GM12892 (cell line): ENCODE measurements around the gene ZRANB3.

Experiments
- DNase-seq: peaks from one replicate; pipeline ENCODE4 v3.0.0; 2011; ENCODE audit not compliant: insufficient read length
- FAIRE-seq: peaks from 2 replicates; lab custom pipeline; 2011; peaks lifted over from hg19 to GRCh38; lab: Jason Lieb, UNC
- POLR2A ChIP-seq: IDR thresholded peaks from 2 replicates; pipeline ENCODE4 v1.6.1; 2011; ENCODE audit warnings: low read depth, low read length, control low read depth
- POLR2AphosphoS5 ChIP-seq: IDR thresholded peaks from 2 replicates; pipeline ENCODE4 v1.6.1; 2011; ENCODE audit warnings: low read depth, low read length, control low read depth
- TAF1 ChIP-seq: IDR thresholded peaks from 2 replicates; pipeline ENCODE4 v1.6.1; 2011; ENCODE audit warnings: low read depth, mild to moderate bottlenecking, control low read depth, low read length, borderline replicate concordance

Gene ZRANB3

GRCh38 chr2:135257383-135258090 lies 273.5 kb downstream of the ZRANB3 start:
- DNase-seq = no peak
- TF ChIP-seq POLR2AphosphoS5 = no peak
- TF ChIP-seq TAF1 = no peak
- no peak for TF ChIP-seq POLR2A
- FAIRE-seq = no peak

GRCh38 chr2:135256531-135257260 lies 274.3 kb downstream of the ZRANB3 start:
- no peak for DNase-seq
- TF ChIP-seq POLR2AphosphoS5 (no peak), POLR2A (no peak), TAF1 (no peak)
- no peak for FAIRE-seq

- TF ChIP-seq POLR2AphosphoS5 (no peak), POLR2A (no peak), TAF1 (no peak)
- FAIRE-seq (no peak), DNase-seq (no peak)
Observed at GRCh38 chr2:135255208-135255607, 275.8 kb downstream of the ZRANB3 start.

- TF ChIP-seq POLR2A (no peak), TAF1 (no peak), POLR2AphosphoS5 (no peak)
- no peak for FAIRE-seq
- no peak for DNase-seq
Observed at GRCh38 chr2:135252805-135253458, 278.1 kb downstream of the ZRANB3 start.

GRCh38 chr2:135248611-135249010 lies 282.4 kb downstream of the ZRANB3 start:
- no peak for DNase-seq
- FAIRE-seq = no peak
- TF ChIP-seq TAF1 (no peak), POLR2AphosphoS5 (no peak), POLR2A (no peak)

- no peak for DNase-seq
- no peak for FAIRE-seq
- TF ChIP-seq POLR2AphosphoS5 = no peak
- TF ChIP-seq TAF1 = no peak
- no peak for TF ChIP-seq POLR2A
Observed at GRCh38 chr2:135246711-135247270, 284.2 kb downstream of the ZRANB3 start.

- DNase-seq = no peak
- peak; percentile 30 for FAIRE-seq
- TF ChIP-seq TAF1 = no peak
- TF ChIP-seq POLR2A = no peak
- no peak for TF ChIP-seq POLR2AphosphoS5
Observed at GRCh38 chr2:135245071-135245470, 285.9 kb downstream of the ZRANB3 start.

GRCh38 chr2:135238651-135239050 lies 292.4 kb downstream of the ZRANB3 start:
- TF ChIP-seq POLR2A = no peak
- TF ChIP-seq POLR2AphosphoS5 = no peak
- no peak for TF ChIP-seq TAF1
- FAIRE-seq = no peak

GRCh38 chr2:135230150-135230549 lies 300.9 kb downstream of the ZRANB3 start:
- no peak for FAIRE-seq
- no peak for TF ChIP-seq TAF1
- TF ChIP-seq POLR2A = no peak
- TF ChIP-seq POLR2AphosphoS5 = no peak

More at GRCh38 chr2:135238651-135239050, 292.4 kb downstream of the ZRANB3 start:
- no peak for DNase-seq

GRCh38 chr2:135227386-135227785 lies 303.6 kb downstream of the ZRANB3 start:
- no peak for TF ChIP-seq POLR2AphosphoS5
- TF ChIP-seq POLR2A = no peak
- TF ChIP-seq TAF1 = no peak
- no peak for FAIRE-seq

More at GRCh38 chr2:135230150-135230549, 300.9 kb downstream of the ZRANB3 start:
- no peak for DNase-seq

GRCh38 chr2:135226961-135227360 lies 304.1 kb downstream of the ZRANB3 start:
- TF ChIP-seq POLR2A (no peak), POLR2AphosphoS5 (no peak), TAF1 (no peak)
- DNase-seq = no peak
- FAIRE-seq = no peak

More at GRCh38 chr2:135227386-135227785, 303.6 kb downstream of the ZRANB3 start:
- DNase-seq = no peak
